CD14-positive monocyte (primary cell): ENCODE data around the gene ABCA3. TPM values are rescaled to one million over a fixed set of nuclear protein-coding genes. Genes with fewer than 3 reads are reported as not detected.

Source experiments
- DNase-seq, 3 donors: peaks; one replicate each; pipeline ENCODE4 v3.0.0-alpha.2; 2011 to 2022
- H2AFZ ChIP-seq: 2 replicates; pipeline ENCODE4 v1.6.0; 2012; ENCODE audit warnings: mild to moderate bottlenecking, low read depth, low read length, inconsistent platforms; ENCODE audit not compliant: insufficient read depth, poor library complexity, severe bottlenecking
- H3K27ac ChIP-seq, 2 donors: 1 replicate in 1 of 2; 2 replicates in 1 of 2; pipeline ENCODE4 v1.5.1; 2012 to 2013; ENCODE audit warnings: low read length in 2 of 2, control low read depth in 1 of 2, inconsistent platforms in 1 of 2, low read depth in 1 of 2, mild to moderate bottlenecking in 1 of 2
- H3K27me3 ChIP-seq, 2 donors: one replicate each; pipeline versions ENCODE4 v1.6.0 to v1.6.1; 2011 to 2013; ENCODE audit warnings: low read length in 2 of 2; ENCODE audit not compliant: control insufficient read depth in 2 of 2, insufficient read depth in 2 of 2
- H3K36me3 ChIP-seq, 2 donors: replicated peaks in 1 of 2; 1 replicate in 1 of 2; 2 replicates in 1 of 2; pipeline versions ENCODE4 v1.5.1 to v1.6.1; 2012 to 2013; ENCODE audit warnings: low read length in 2 of 2, control low read depth in 1 of 2, inconsistent platforms in 1 of 2, mild to moderate bottlenecking in 1 of 2; ENCODE audit not compliant: insufficient read depth in 2 of 2, control insufficient read depth in 1 of 2
- H3K4me1 ChIP-seq, 2 donors: 1 replicate in 1 of 2; 2 replicates in 1 of 2; pipeline versions ENCODE4 v1.5.1 to v1.6.1; 2012 to 2013; ENCODE audit warnings: low read length in 2 of 2, control low read depth in 1 of 2, inconsistent platforms in 1 of 2, mild to moderate bottlenecking in 1 of 2, moderate library complexity in 1 of 2; ENCODE audit not compliant: insufficient read depth in 2 of 2, control insufficient read depth in 1 of 2
- H3K4me2 ChIP-seq: replicated peaks from 2 replicates; pipeline ENCODE3; 2012; ENCODE audit warnings: low read length, moderate library complexity, mild to moderate bottlenecking; ENCODE audit not compliant: poor library complexity, severe bottlenecking; ENCODE audit errors: extremely low read depth
- H3K4me3 ChIP-seq, 3 experiments: fragments of 200-600 bp in 1 of 3; sonication (generic) in 1 of 3; replicated peaks in 1 of 3; 1 replicate in 2 of 3; 2 replicates in 1 of 3; pipeline ENCODE4 v1.5.1; 2011 to 2013; ENCODE audit warnings: low read length in 3 of 3, mild to moderate bottlenecking in 3 of 3, control low read depth in 2 of 3, low read depth in 2 of 3, inconsistent platforms in 1 of 3, moderate library complexity in 1 of 3
- H3K79me2 ChIP-seq: 2 replicates; pipeline ENCODE4 v1.6.0; 2012; ENCODE audit warnings: mild to moderate bottlenecking, control low read depth, inconsistent platforms, low read length, moderate library complexity; ENCODE audit not compliant: insufficient read depth
- H3K9ac ChIP-seq: 2 replicates; pipeline ENCODE4 v1.6.0; 2017; ENCODE audit warnings: low read length, mild to moderate bottlenecking; ENCODE audit not compliant: insufficient read depth, poor library complexity, severe bottlenecking
- H3K9me3 ChIP-seq, 2 donors: replicated peaks in 1 of 2; 1 replicate in 1 of 2; 2 replicates in 1 of 2; pipeline versions ENCODE4 v1.5.1 to v1.6.1; 2012 to 2013; ENCODE audit warnings: low read length in 2 of 2, control low read depth in 1 of 2; ENCODE audit not compliant: control insufficient read depth in 1 of 2, insufficient read depth in 1 of 2
- H4K20me1 ChIP-seq: 2 replicates; pipeline ENCODE4 v1.6.0; 2012; ENCODE audit warnings: mild to moderate bottlenecking, low read length, control low read depth, moderate library complexity; ENCODE audit not compliant: insufficient read depth
- H3K27ac Mint-ChIP-seq, 7 donors: one replicate each; pipeline ENCODE4 v1.8.0; 2020; ENCODE audit warnings: mild to moderate bottlenecking in 7 of 7, mixed read lengths in 7 of 7, moderate library complexity in 6 of 7, inconsistent platforms in 2 of 7
- H3K27me3 Mint-ChIP-seq, 3 donors: one replicate each; pipeline ENCODE4 v1.8.0; 2021 to 2022; ENCODE audit warnings: low read depth in 3 of 3, mild to moderate bottlenecking in 3 of 3, mixed read lengths in 3 of 3, moderate library complexity in 3 of 3, inconsistent platforms in 1 of 3
- H3K36me3 Mint-ChIP-seq, 2 donors: one replicate each; pipeline ENCODE4 v1.8.0; 2020; ENCODE audit warnings: mixed read lengths in 2 of 2, inconsistent platforms in 1 of 2, mild to moderate bottlenecking in 1 of 2
- H3K4me1 Mint-ChIP-seq: one replicate; pipeline ENCODE4 v1.8.0; 2020; ENCODE audit warnings: mild to moderate bottlenecking, mixed read lengths
- H3K4me3 Mint-ChIP-seq, 2 donors: one replicate each; pipeline ENCODE4 v1.8.0; 2020; ENCODE audit warnings: mild to moderate bottlenecking in 2 of 2, mixed read lengths in 2 of 2, moderate library complexity in 1 of 2
- H3K9me3 Mint-ChIP-seq, 7 donors: one replicate each; pipeline ENCODE4 v1.8.0; 2020 to 2022; ENCODE audit warnings: mixed read lengths in 7 of 7, mild to moderate bottlenecking in 6 of 7, moderate library complexity in 6 of 7, inconsistent platforms in 2 of 7
- CTCF ChIP-seq: fragments of 200-600 bp; IDR thresholded peaks from one replicate; pipeline ENCODE4 v1.8.0; 2022; ENCODE audit warnings: antibody characterized with exemption, mild to moderate bottlenecking
- WGBS: methylation state at CpG from one replicate; pipeline ENCODE4 v1.1.5; 2013; ENCODE audit warnings: missing lambda C conversion rate; ENCODE audit not compliant: insufficient coverage; 5-methylcytosine and 5-hydroxymethylcytosine counted together
- intact Hi-C, 2 donors: fragments of 100-400 bp; cut with micrococcal nuclease; formaldehyde crosslinking; loops; one replicate each; pipeline versions ENCODE4 v1.15.0 to v1.15.1; 2023
- polyA plus RNA-seq, 3 donors: library from polyadenylated mRNA; depleted of rRNA in 1 of 3; unstranded in 2 of 3; stranded (reverse) in 1 of 3; fragments of 300-500 nt in 2 of 3; fragments of >200 nt in 1 of 3; fragmentation: Illumina TruSeq in 2 of 3; gene quantifications; 1 replicate in 2 of 3; 2 replicates in 1 of 3; pipeline ENCODE4 v1.2.3, GENCODE V29; 2012 to 2021

Gene ABCA3
- polyA plus RNA-seq, 3 donors: 0.06 to 1.2 (median 0.68) TPM

- intact Hi-C loops: no loop called here
- H3K4me1 ChIP-seq: no peaks in the 10 kb centered on the region
- WGBS: 94% methylated on average over 23 of the region's 26 CpGs
- DNase-seq: no peak
- H3K9ac ChIP-seq: no peak overlapping the region
- no peak for TF ChIP-seq CTCF
- no peaks in the 10 kb centered on the region for H3K79me2 ChIP-seq
- H3K4me3 ChIP-seq: no peak overlapping the region
- Mint-ChIP-seq H3K4me1 (no peaks in the 10 kb centered on the region), H3K4me3 (no peak overlapping the region), H3K27ac (no peak overlapping the region), H3K36me3 (no peaks in the 10 kb centered on the region), H3K9me3 (no peaks in the 10 kb centered on the region), H3K27me3 (peaks cover 0 to 2% (median 0%) of the 10 kb centered on the region in 3 donors)
- no peaks in the 10 kb centered on the region for H3K36me3 ChIP-seq
- no peaks in the 10 kb centered on the region for H4K20me1 ChIP-seq
- no peak overlapping the region for H2AFZ ChIP-seq
- no peaks in the 10 kb centered on the region for H3K9me3 ChIP-seq
- H3K27me3 ChIP-seq: no peaks in the 10 kb centered on the region
- no peak overlapping the region for H3K4me2 ChIP-seq
- H3K27ac ChIP-seq: no peak overlapping the region
Observed at GRCh38 chr16:2324296-2324859, 16.1 kb downstream of the ABCA3 start.

- H3K4me2 ChIP-seq: no peak overlapping the region
- Mint-ChIP-seq H3K27ac (no peak overlapping the region), H3K36me3 (no peaks in the 10 kb centered on the region), H3K4me1 (no peaks in the 10 kb centered on the region), H3K27me3 (peaks cover 0 to 2% (median 0%) of the 10 kb centered on the region in 3 donors), H3K9me3 (no peaks in the 10 kb centered on the region), H3K4me3 (no peak overlapping the region)
- H3K4me3 ChIP-seq: no peak overlapping the region
- no peak overlapping the region for H2AFZ ChIP-seq
- H3K36me3 ChIP-seq: no peaks in the 10 kb centered on the region
- H3K9ac ChIP-seq: no peak overlapping the region
- no peaks in the 10 kb centered on the region for H3K4me1 ChIP-seq
- no peak for DNase-seq
- H3K27ac ChIP-seq: no peak overlapping the region
- H4K20me1 ChIP-seq: no peaks in the 10 kb centered on the region
- H3K27me3 ChIP-seq: no peaks in the 10 kb centered on the region
- intact Hi-C loops: no loop called here
- TF ChIP-seq CTCF: no peak
- H3K9me3 ChIP-seq: no peaks in the 10 kb centered on the region
- WGBS: 95% methylated on average over 4 of the region's 8 CpGs
- H3K79me2 ChIP-seq: no peaks in the 10 kb centered on the region
Observed at GRCh38 chr16:2323701-2324100, 16.8 kb downstream of the ABCA3 start.
